DMS 273 treated with DMSO at 0.1 percent for 48 hours (cell line): ENCODE data around the gene DCXR.

ENCODE experiments used
- DNase-seq: peaks from one replicate; lab custom pipeline; 2025; lab: John Stamatoyannopoulos, UW

Gene DCXR

GRCh38 chr17:82010575-82011525 is 26.6 kb downstream of the DCXR start:
- no peak for DNase-seq

GRCh38 chr17:82009413-82009812 is 28.1 kb downstream of the DCXR start:
- DNase-seq: no peak

- DNase-seq: no peak
These were observed 28.5 kb downstream of the DCXR start for GRCh38 chr17:82008941-82009405.

- DNase-seq: no peak
These were observed 29.1 kb downstream of the DCXR start for GRCh38 chr17:82008258-82008940.

DNA sequence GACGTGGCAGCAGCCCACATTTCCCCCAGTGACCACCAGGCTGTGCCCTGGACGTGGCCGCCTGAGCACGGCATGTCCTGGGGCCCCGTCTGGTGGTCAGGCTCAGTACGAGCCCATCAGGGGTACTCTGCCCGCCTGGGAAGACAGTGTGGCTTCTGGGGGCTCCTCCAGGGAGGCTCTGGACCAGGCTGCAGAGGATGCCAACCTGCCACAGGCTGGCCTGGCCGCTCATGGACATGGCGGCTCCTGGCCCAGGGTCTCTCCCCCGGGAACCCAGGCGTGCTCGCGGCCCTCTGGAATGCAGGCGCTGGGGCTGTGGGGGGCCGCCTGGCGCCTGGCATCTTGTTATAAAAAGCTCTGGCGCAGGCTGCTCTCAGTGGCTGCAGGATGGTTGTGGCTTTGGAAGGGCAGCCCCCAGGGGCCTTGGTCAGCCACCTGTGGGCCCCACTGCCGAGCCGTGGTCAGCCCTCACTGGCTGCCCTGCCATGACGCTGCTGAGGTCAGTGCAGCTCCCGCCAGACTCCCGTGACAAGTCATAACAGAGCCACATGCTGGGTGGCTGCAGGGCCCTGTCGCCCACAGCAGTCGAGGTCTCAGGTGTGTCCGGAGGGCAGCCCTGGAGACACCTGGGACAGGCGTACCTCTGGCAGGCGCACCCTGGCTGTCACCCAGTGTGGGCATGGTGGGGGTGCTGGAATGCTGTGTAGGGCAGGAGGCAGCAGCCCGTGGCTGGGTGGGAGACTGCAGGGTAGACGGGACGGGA is 29.8 kb downstream of the DCXR start:
- no peak for DNase-seq

DNA sequence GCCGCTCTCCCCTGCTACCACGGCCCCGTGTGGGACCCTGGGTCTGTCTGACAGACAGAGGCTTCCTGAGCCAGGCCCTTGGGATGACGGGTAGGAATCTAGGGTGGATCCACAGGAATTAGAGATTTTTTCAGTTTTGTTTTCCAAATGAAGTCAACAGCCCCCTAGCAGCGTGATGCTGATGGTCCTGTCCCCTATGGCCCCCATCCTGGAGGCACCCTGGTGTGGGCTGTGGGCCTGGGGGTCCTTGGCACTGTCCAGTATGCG is 30.3 kb downstream of the DCXR start:
- no peak for DNase-seq

GRCh38 chr17:82006468-82007227 is 30.8 kb downstream of the DCXR start:
- DNase-seq: no peak

- DNase-seq: no peak
These were observed 31.7 kb downstream of the DCXR start for GRCh38 chr17:82005701-82006348.

GRCh38 chr17:82004517-82005455 is 32.7 kb downstream of the DCXR start:
- DNase-seq: no peak

- DNase-seq: no peak
These were observed 33.8 kb downstream of the DCXR start for GRCh38 chr17:82003411-82004381.

- DNase-seq: no peak
These were observed 35.9 kb downstream of the DCXR start for GRCh38 chr17:82001571-82002056.

- no peak for DNase-seq
These were observed 36.5 kb downstream of the DCXR start for GRCh38 chr17:82000803-82001570.

- no peak for DNase-seq
These were observed 37.3 kb downstream of the DCXR start for GRCh38 chr17:81999976-82000802.

DNA sequence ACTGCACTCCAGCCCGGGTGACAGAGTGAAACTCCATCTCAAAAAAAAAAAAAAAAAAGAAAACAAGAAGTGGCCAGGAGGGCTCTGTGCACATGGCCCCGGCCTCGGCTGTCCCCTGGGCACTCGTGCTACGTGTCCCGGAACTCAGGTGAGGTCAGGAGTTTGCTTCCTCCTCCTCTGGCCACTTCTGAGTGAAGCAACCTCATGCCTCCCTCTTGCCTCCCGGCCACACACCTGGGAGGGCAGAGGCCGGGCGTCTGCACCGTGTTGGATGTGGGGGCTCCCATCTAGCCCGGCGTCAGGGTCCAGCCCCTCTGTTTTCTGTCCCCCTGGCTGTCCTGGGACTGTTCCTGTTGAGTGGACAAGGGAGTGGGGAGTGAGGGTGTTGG is 37.9 kb downstream of the DCXR start:
- no peak for DNase-seq

DNA sequence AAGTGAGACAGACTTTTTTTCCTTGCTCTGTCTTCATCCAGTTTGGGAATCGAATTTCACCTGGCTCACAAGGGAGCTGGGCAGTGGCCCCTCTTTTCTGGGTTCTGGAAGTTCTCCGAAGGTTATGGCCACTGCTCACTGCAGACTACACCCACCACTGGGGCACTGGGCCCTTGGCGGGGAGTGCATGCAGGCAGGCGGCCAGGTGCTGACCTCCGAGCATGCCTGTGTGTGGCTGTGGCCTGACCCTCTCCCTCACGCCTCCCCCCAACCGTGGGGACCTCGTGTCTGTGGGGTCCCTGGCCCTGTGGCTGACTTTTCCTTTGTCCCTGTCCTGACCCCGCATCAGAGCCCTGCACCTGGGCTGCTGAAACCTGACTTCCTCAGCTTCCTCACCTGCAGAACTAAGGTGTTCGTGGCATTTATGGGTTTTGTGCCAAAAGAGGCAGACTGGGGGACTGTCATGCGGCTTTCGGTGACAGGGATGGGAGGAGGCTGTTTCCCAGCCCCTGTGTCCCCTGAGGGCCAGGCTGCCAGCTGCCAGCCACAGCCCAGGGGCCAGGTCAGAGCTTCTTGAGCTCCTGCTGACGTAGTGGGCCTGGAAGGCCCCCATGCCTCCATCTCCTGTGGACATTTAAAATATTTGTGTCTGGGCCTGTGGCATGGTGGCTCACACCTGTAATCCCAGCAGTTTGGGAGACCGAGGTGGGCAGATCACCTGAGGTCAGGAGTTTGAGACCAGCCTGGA is 38.6 kb downstream of the DCXR start:
- DNase-seq: no peak

DNA sequence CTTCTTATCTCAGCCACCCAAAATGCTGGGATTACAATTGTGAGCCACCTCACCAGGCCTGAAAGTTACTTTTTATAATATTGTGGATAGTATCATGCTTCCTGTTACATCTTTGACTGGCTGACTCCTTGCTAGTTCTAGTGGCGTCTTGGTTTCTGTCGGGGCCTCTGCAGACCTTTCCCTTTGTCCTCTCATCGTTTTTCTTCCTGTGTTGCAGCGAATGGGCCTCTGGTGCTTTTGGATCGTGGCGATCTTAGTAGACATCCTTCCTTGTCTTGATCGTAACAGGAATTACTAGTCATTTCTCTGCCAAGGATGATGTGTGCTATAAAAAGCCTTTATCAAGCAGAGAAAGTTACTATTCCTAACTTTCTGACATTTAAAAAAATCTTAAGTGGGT is 39.3 kb downstream of the DCXR start:
- DNase-seq: no peak
